H1 (cell line): ENCODE data around the gene LCN10. TPM values are rescaled to one million over a fixed set of nuclear protein-coding genes. Genes with fewer than 3 reads are reported as not detected.

Experiments
- ASH2L ChIP-seq: fragments of 200-600, 300-600 bp; sonication (generic); IDR thresholded peaks from one replicate; pipeline ENCODE4 v1.7.1; 2017; ENCODE audit warnings: low read length
- BACH1 ChIP-seq: IDR thresholded peaks from 2 replicates; pipeline ENCODE4 v1.6.1; 2012; ENCODE audit warnings: low read length, improper control_type of control experiment
- BCL11A ChIP-seq, 2 experiments: IDR thresholded peaks; one replicate each; pipeline ENCODE4 v1.6.1; 2011; ENCODE audit warnings: low read depth in 2 of 2, low read length in 2 of 2, mild to moderate bottlenecking in 2 of 2
- CBX5 ChIP-seq: fragments of 300-800, 300-1000 bp; sonication (generic); IDR thresholded peaks from 2 replicates; pipeline ENCODE4 v1.7.1; 2016; ENCODE audit warnings: antibody characterized with exemption, low read length, low read depth
- EP300 ChIP-seq, 2 experiments: IDR thresholded peaks; 1 replicate in 1 of 2; 2 replicates in 1 of 2; pipeline ENCODE4 v1.6.1; 2011 to 2012; ENCODE audit warnings: low read depth in 2 of 2, low read length in 2 of 2, mild to moderate bottlenecking in 2 of 2, borderline replicate concordance in 1 of 2, inconsistent platforms in 1 of 2, moderate library complexity in 1 of 2
- EZH2 ChIP-seq: fragments of 200-600 bp; sonication (generic); IDR thresholded peaks from 2 replicates; pipeline ENCODE4 v1.7.1; 2012; ENCODE audit warnings: low read depth, mild to moderate bottlenecking, moderate library complexity, low read length, inconsistent platforms; ENCODE audit not compliant: severe bottlenecking
- GABPA ChIP-seq: IDR thresholded peaks from 2 replicates; pipeline ENCODE4 v1.6.1; 2011; ENCODE audit warnings: mild to moderate bottlenecking, low read length, moderate library complexity, borderline replicate concordance; ENCODE audit not compliant: insufficient read depth
- HDAC2 ChIP-seq, 2 experiments: fragments of 300-600 bp in 1 of 2; sonication (generic) in 1 of 2; IDR thresholded peaks; 2 replicates each; pipeline ENCODE4 v1.6.1; 2011 to 2012; ENCODE audit warnings: low read depth in 2 of 2, low read length in 2 of 2, mild to moderate bottlenecking in 2 of 2, moderate library complexity in 2 of 2, borderline replicate concordance in 1 of 2, inconsistent platforms in 1 of 2
- HDAC6 ChIP-seq: IDR thresholded peaks from one replicate; pipeline ENCODE4 v1.7.1; 2012; ENCODE audit warnings: low read depth, mild to moderate bottlenecking, inconsistent platforms, low read length, moderate library complexity
- KDM1A ChIP-seq: fragments of 200-600, 300-600 bp; sonication (generic); IDR thresholded peaks from 2 replicates; pipeline ENCODE4 v1.7.1; 2016; ENCODE audit warnings: mild to moderate bottlenecking, low read length, borderline replicate concordance
- RAD21 ChIP-seq, 2 experiments: IDR thresholded peaks in 1 of 2; conservative IDR thresholded peaks in 1 of 2; 2 replicates each; pipeline ENCODE4 v1.6.1; 2011; ENCODE audit warnings: low read depth in 2 of 2, low read length in 2 of 2, improper control_type of control experiment in 1 of 2, inconsistent platforms in 1 of 2, mild to moderate bottlenecking in 1 of 2, moderate library complexity in 1 of 2
- RNF2 ChIP-seq: fragments of 200-900, 300-1000 bp; sonication (generic); IDR thresholded peaks from 2 replicates; pipeline ENCODE4 v1.7.1; 2016; ENCODE audit warnings: borderline replicate concordance, low read depth, mild to moderate bottlenecking, antibody characterized with exemption, low read length; ENCODE audit not compliant: poor library complexity, severe bottlenecking; ENCODE audit errors: missing control alignments
- SAP30 ChIP-seq: fragments of 300-600 bp; sonication (generic); IDR thresholded peaks from 2 replicates; pipeline ENCODE4 v1.7.1; 2012; ENCODE audit warnings: low read length, moderate library complexity, mild to moderate bottlenecking, inconsistent platforms; ENCODE audit not compliant: insufficient read depth, insufficient replicate concordance
- SIN3A ChIP-seq, 2 experiments: IDR thresholded peaks in 1 of 2; conservative IDR thresholded peaks in 1 of 2; 2 replicates each; pipeline ENCODE4 v1.6.1; 2011 to 2012; ENCODE audit warnings: low read length in 2 of 2, improper control_type of control experiment in 1 of 2, low read depth in 1 of 2, mild to moderate bottlenecking in 1 of 2
- SP2 ChIP-seq: IDR thresholded peaks from 2 replicates; pipeline ENCODE4 v1.6.1; 2012; ENCODE audit warnings: mild to moderate bottlenecking, low read length, inconsistent platforms
- SRF ChIP-seq: IDR thresholded peaks from 2 replicates; pipeline ENCODE4 v1.6.1; 2011; ENCODE audit warnings: mild to moderate bottlenecking, low read depth, low read length, moderate library complexity
- SUZ12 ChIP-seq: fragments of 200-600 bp; sonication (generic); IDR thresholded peaks from 2 replicates; pipeline ENCODE4 v1.6.1; 2012; ENCODE audit warnings: mild to moderate bottlenecking, inconsistent platforms, low read length, moderate library complexity, mixed read lengths
- TEAD4 ChIP-seq: IDR thresholded peaks from 2 replicates; pipeline ENCODE4 v1.6.1; 2012; ENCODE audit warnings: low read depth, low read length, inconsistent platforms, mixed read lengths
- polyA plus RNA-seq, 7 experiments: library from polyadenylated mRNA; depleted of rRNA in 3 of 7; stranded (reverse) in 5 of 7; unstranded in 2 of 7; fragments of >200 nt in 5 of 7; fragments of 200-250 nt in 2 of 7; gene quantifications; 1 replicate in 5 of 7; 2 replicates in 1 of 7; 4 replicates in 1 of 7; pipeline versions ENCODE4 v1.2.1 to v1.2.3, GENCODE V29; 2011 to 2013; ENCODE audit warnings: missing spikeins in 2 of 7, mixed read lengths in 2 of 7
- total RNA-seq: library from RNA; stranded (reverse); fragmentation: NEBNext Ultra II Directional; extraction: Animal tissue kit (Norgen Biotek cat#: 25700); gene quantifications from 2 replicates; pipeline ENCODE4 v1.2.1, GENCODE V29; 2021
- TF ChIP-seq, protein P1 (sequence below): IDR thresholded peaks from 2 replicates; pipeline ENCODE4 v1.6.1; 2012; ENCODE audit warnings: low read length, inconsistent platforms

The LCN10 gene
- total and polyA plus RNA-seq, 2 of the 8 experiments (the other 6 are each of a cell fraction or from before 2014, with no cell fraction given) = 2.6 to 2.8 TPM

DNA sequence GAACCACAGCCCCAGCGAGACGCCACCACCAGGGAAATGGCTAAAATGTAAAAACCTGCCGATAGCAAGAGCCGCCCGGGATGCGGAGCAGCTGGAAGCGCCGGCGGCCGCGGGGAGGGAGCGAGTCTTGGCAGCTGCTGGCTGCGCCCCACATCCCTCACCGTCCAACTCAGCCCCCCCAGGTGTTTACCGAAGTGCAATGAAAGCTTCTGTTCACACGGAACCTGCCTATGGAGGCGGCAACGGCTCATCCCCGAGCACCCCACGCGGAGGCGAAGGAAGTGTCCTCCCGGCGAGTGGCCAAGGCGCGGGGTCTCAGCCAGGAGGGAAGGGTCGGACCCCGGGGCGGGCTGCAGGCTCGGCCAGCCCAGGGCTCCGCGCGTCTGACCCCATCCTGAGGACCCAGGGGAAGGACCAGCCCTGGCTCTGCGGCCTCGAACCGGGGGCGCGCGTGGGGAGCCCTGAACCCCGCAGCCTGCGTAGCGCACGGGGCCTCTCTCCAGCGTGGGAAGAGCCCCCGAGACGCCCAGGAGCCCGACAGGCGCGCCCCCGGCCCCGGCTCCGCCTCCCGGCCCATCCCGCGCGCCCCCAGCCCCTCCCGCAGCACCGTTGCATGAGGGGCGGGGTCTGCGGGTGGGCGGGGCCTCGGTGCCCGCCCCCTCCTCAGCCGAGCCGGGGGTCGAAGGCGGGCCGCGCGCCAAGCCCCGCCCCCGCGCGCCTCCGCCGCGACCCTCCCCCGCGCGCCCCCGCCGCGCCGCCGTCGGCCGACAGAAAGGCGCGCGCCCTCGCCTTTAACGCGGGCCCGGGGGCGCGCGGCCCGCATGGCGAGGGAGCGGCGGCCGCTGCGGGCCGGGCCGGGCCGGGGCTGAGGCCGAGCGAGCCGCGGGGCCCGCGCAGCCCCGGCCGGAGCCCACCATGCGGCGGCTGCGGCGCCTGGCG, 30.7 kb downstream of the LCN10 start, which contains the start of gene DIPK1B (continued):
- TF ChIP-seq SIN3A (conservative IDR thresholded peaks at IDR 0.05 in 1 of 2, IDR thresholded peaks at IDR 0.05 in 1 of 2; ENCODE audit: low read depth in 1 of 2, low read length in 2 of 2) (no peak; a peak in 1 of 4 replicates), HDAC2 (IDR thresholded peaks at IDR 0.05; ENCODE audit: borderline replicate concordance in 1 of 2, low read depth in 2 of 2, low read length in 2 of 2) (0 out of 4 replicates have a peak, but pooled peaks of 1 of the 2 experiments have one; percentile 23), SUZ12 (no peak), ASH2L (peak; percentile 73), RNF2 (no peak), GABPA (no peak), TEAD4 (no peak), SP2 (no peak), EZH2 (no peak), EP300 (IDR thresholded peaks at IDR 0.05; ENCODE audit: borderline replicate concordance in 1 of 2, low read depth in 2 of 2, low read length in 2 of 2) (no peak), SAP30 (no peak), HDAC6 (no peak), BACH1 (peak; percentile 38; the same call in 1 of the 2 replicates), RAD21 (IDR thresholded peaks at IDR 0.05 in 1 of 2, conservative IDR thresholded peaks at IDR 0.05 in 1 of 2; ENCODE audit: low read depth in 2 of 2, low read length in 2 of 2) (no peak), KDM1A (no peak), BCL11A (IDR thresholded peaks at IDR 0.05; ENCODE audit: low read depth in 2 of 2, low read length in 2 of 2) (no peak), CBX5 (no peak), SRF (no peak)
- TF ChIP-seq, protein P1, sequence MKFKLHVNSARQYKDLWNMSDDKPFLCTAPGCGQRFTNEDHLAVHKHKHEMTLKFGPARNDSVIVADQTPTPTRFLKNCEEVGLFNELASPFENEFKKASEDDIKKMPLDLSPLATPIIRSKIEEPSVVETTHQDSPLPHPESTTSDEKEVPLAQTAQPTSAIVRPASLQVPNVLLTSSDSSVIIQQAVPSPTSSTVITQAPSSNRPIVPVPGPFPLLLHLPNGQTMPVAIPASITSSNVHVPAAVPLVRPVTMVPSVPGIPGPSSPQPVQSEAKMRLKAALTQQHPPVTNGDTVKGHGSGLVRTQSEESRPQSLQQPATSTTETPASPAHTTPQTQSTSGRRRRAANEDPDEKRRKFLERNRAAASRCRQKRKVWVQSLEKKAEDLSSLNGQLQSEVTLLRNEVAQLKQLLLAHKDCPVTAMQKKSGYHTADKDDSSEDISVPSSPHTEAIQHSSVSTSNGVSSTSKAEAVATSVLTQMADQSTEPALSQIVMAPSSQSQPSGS = no peak
